A549 treated with Mapracorat at 1 μM for 4 hours (cell line): ENCODE data around the gene GTF2E1. TPM values are rescaled to one million over a fixed set of nuclear protein-coding genes. Genes with fewer than 3 reads are reported as not detected.

Experiments
- total RNA-seq: library from RNA; stranded (reverse); fragments of 200-300 nt; extraction: Qiagen RNA extraction; gene quantifications from 5 replicates; pipeline ENCODE4 v1.2.3, GENCODE V29; 2022

GTF2E1 gene
- 10.7 to 17.2 TPM (median 15.2 TPM) in 5 replicates for total RNA-seq

GRCh38 chr3:120742198-120742848 is at the start of gene GTF2E1, which contains the start of gene RABL3:
Gene GTF2E1, plus strand, starts transcription at chr3:120742744. Its CDS starts 7,809 bp downstream, at chr3:120750553.
Gene RABL3, minus strand, starts transcription at chr3:120742516. Its CDS starts 9 bp downstream, at chr3:120742507.

Other genes starting within 250 kb of the GTF2E1 start
- 208 to 267 TPM (median 223 TPM) in 5 replicates for gene NDUFB4, start 146.4 kb upstream of the GTF2E1 start, total RNA-seq
- 15.0 to 22.1 TPM (median 16.0 TPM) in 5 replicates for gene HGD, start 60.5 kb upstream of the GTF2E1 start, total RNA-seq
- gene RABL3, start 228 bp upstream of the GTF2E1 start, total RNA-seq, result 12.4 to 20.0 TPM (median 14.9 TPM) in 5 replicates
- not detected in 5 replicates for gene STXBP5L, start 165.5 kb downstream of the GTF2E1 start, total RNA-seq